GM12873 (cell line): Measurements from ENCODE around the gene RNF26.

Experiments used
- CTCF ChIP-seq: IDR thresholded peaks from 2 replicates; pipeline ENCODE4 v1.5.1; 2012; ENCODE audit warnings: low read depth, mild to moderate bottlenecking, moderate library complexity, low read length, control low read depth; ENCODE audit not compliant: insufficient read depth; ENCODE audit errors: missing control alignments

The RNF26 gene

GRCh38 chr11:119332111-119332765, 2.1 kb upstream of the RNF26 start:
- no peak for TF ChIP-seq CTCF

- TF ChIP-seq CTCF = no peak
Observed at GRCh38 chr11:119335091-119335654, 846 bp downstream of the RNF26 start.

DNA sequence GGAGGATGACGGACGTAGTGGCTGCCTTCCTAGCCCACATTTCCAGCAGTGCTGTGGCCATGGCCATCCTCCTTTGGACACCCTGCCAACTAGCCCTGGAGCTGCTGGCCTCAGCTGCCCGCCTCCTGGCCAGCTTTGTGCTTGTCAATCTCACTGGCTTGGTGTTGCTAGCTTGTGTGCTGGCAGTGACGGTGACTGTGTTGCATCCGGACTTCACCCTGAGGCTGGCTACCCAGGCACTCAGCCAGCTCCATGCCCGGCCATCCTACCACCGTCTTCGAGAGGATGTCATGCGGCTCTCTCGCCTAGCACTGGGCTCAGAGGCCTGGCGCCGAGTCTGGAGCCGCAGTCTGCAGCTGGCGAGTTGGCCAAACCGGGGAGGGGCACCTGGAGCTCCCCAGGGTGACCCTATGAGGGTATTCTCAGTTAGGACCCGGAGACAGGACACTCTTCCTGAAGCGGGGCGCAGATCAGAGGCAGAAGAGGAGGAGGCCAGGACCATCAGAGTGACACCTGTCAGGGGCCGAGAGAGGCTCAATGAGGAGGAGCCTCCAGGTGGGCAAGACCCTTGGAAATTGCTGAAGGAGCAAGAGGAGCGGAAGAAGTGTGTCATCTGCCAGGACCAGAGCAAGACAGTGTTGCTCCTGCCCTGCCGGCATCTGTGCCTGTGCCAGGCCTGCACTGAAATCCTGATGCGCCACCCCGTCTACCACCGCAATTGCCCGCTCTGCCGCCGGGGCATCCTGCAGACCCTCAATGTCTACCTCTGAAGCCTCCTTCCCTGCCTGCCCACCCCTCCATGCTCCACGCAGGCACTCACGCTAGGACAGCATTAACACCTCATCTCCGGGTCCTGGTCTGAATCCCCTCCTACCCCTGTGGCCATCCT, 1.6 kb downstream of the RNF26 start:
- no peak for TF ChIP-seq CTCF

DNA sequence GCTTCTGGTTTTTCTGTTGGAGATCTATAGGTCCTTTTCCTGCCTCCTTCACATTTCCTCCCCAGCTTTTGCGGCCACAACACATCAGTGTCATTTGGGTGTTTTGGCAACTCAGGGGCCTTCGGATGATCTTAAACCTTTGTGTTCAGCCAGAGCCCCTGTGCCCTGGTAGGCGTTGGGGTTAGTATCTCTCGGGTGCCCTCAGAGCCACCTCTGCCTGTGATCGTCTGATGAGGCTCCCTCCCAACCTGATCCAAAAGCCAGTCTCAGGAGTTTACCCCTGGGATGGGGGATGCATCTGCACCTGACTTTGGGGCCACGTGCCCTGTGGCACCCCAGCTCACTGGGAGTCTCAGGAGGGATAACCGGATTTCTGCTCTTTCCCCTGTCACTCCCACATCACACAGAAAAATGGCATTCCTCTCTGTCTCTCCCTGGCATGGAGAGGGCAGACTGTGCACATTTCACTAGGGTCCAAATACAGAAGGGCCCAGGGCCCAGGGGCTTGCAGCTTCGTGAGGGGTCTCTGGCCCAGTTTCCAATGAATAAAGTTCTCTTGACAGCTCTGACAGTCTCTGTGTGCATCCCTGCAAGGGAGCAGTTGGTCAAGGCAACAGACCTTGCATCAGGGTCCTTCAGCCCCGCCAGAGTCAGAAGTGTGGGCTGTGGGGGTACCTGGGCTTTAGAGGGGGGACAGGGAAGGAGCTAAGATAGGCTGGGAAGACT, 2.6 kb downstream of the RNF26 start:
- TF ChIP-seq CTCF = no peak

- TF ChIP-seq CTCF = no peak
Observed at GRCh38 chr11:119337581-119338317, 3.4 kb downstream of the RNF26 start.

- TF ChIP-seq CTCF = peak; percentile 83
Observed at GRCh38 chr11:119338318-119338890, 4.1 kb downstream of the RNF26 start.
